HepG2 (cell line): ENCODE measurements around the gene FOXR1. TPM values are rescaled to one million over a fixed set of nuclear protein-coding genes. Genes with fewer than 3 reads are reported as not detected.

Source experiments
- ERF ChIP-seq: IDR thresholded peaks from 2 replicates; pipeline ENCODE4 v1.6.1; 2018; ENCODE audit warnings: missing biosample characterization, missing genetic modification reagents
- KAT7 ChIP-seq: IDR thresholded peaks from 2 replicates; pipeline ENCODE4 v1.6.1; 2018; ENCODE audit warnings: borderline replicate concordance, missing compliant biosample characterization
- KMT2A ChIP-seq: sonication (generic); formaldehyde crosslinking; IDR thresholded peaks from 2 replicates; pipeline ENCODE4 v1.4.0; 2020; ENCODE audit warnings: missing genetic modification reagents
- MAF1 ChIP-seq: sonication (generic); formaldehyde crosslinking; IDR thresholded peaks from 2 replicates; pipeline ENCODE4 v1.5.0; 2020; ENCODE audit warnings: missing genetic modification reagents, borderline replicate concordance
- NFATC3 ChIP-seq: sonication (generic); formaldehyde crosslinking; IDR thresholded peaks from 2 replicates; pipeline ENCODE4 v1.5.1; 2020; ENCODE audit warnings: mild to moderate bottlenecking, missing genetic modification reagents
- SETDB1 ChIP-seq: sonication (generic); formaldehyde crosslinking; IDR thresholded peaks from 2 replicates; pipeline ENCODE4 v1.5.1; 2020; ENCODE audit warnings: missing genetic modification reagents, mild to moderate bottlenecking, borderline replicate concordance
- SOX5 ChIP-seq: IDR thresholded peaks from 2 replicates; pipeline ENCODE4 v1.6.1; 2016; ENCODE audit warnings: borderline replicate concordance
- SP5 ChIP-seq: IDR thresholded peaks from 2 replicates; pipeline ENCODE4 v1.6.1; 2016; ENCODE audit warnings: low read depth, borderline replicate concordance
- TARDBP ChIP-seq: sonication (generic); formaldehyde crosslinking; IDR thresholded peaks from 2 replicates; pipeline ENCODE4 v1.8.0; 2022; ENCODE audit warnings: mild to moderate bottlenecking, missing genetic modification reagents
- YEATS4 ChIP-seq: sonication (generic); formaldehyde crosslinking; IDR thresholded peaks from 2 replicates; pipeline ENCODE4 v1.4.0; 2020; ENCODE audit warnings: missing genetic modification reagents, borderline replicate concordance
- ZNF292 ChIP-seq: sonication (generic); formaldehyde crosslinking; IDR thresholded peaks from 2 replicates; pipeline ENCODE4 v1.8.1; 2022; ENCODE audit warnings: mild to moderate bottlenecking, low read depth, missing genetic modification reagents, borderline replicate concordance
- polyA plus RNA-seq, 8 experiments: library from polyadenylated mRNA; depleted of rRNA in 3 of 8; stranded (reverse) in 7 of 8; unstranded in 1 of 8; fragments of >200 nt; fragmentation: Illumina TruSeq in 4 of 8; extraction: Trizol in 4 of 8; gene quantifications; 2 replicates each; pipeline versions ENCODE4 v1.2.1 to v1.2.3, GENCODE V29; 2011 to 2016; ENCODE audit warnings: low read depth in 4 of 8, missing spikeins in 1 of 8, mixed read lengths in 1 of 8; ENCODE audit not compliant: insufficient read depth in 1 of 8
- total RNA-seq, 5 experiments: library from RNA; depleted of rRNA; stranded (reverse); fragments of >200 nt; fragmentation: Illumina TruSeq; extraction: Trizol; gene quantifications; 2 replicates each; pipeline ENCODE4 v1.2.3, GENCODE V29; 2016; ENCODE audit warnings: low read depth in 1 of 5
- TF ChIP-seq, protein P1 (sequence below), 2 experiments: sonication (generic) in 1 of 2; formaldehyde crosslinking in 1 of 2; IDR thresholded peaks; 2 replicates each; pipeline versions ENCODE4 v1.4.0 to v1.6.1; 2016 to 2020; ENCODE audit warnings: borderline replicate concordance in 1 of 2, low read depth in 1 of 2, mild to moderate bottlenecking in 1 of 2, missing genetic modification reagents in 1 of 2
- TF ChIP-seq, protein P2 (sequence below): sonication (generic); IDR thresholded peaks from 2 replicates; pipeline ENCODE4 v1.6.1; 2016; ENCODE audit warnings: low read depth, borderline replicate concordance
- TF ChIP-seq, protein P3 (sequence below): sonication (generic); formaldehyde crosslinking; IDR thresholded peaks from 2 replicates; pipeline ENCODE4 v1.5.0; 2020; ENCODE audit warnings: mild to moderate bottlenecking, missing genetic modification reagents, borderline replicate concordance

FOXR1 gene
- total and polyA plus RNA-seq, 2 of the 13 experiments (the other 11 are each of a cell fraction or from before 2014, with no cell fraction given) = not detected

DNA sequence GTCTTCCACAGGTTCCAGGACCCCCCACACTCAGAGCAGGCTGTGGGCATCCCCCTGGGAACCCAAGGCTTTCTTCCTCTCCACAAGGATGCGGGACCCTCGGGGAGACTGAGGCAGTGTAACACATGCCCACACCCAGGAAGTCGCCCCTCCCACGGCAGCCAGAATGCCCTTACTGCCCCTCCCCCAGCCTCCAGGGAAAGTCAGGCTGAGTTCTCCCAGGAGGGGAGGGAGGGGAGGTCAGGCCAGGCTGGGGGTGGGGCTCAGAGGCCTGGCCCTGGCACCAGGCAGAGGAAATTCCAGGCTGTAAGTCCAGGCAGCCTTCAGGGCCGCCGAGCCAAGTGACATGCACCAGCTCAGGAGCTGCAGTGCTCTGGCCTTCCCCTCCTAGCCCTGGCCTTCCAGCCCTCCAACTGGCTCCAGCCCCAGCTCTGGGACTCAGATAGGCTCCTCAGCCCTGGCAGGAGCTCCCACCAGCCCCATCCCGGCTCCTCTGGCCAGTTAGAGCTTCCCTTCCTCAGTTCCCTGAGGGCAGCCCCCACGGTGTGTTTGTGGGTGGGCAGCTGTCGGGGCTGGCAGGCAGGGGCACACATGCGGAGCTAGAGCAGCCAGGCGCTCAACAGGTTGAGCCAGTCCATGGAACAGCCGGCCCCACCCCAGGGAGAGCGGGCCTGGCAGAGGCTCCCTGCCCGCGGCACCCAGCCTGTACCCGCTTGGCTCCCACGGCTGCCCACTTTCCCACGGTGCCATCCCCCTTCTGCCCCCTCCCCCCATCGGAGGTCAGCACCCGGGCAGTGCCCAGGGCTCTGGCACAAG is 49.4 kb upstream of the FOXR1 start (continued):
- TF ChIP-seq ZNF292 (CRISPR knock-in tag) = 0 out of 2 replicates have a peak, but pooled peaks have one; percentile 53
- TF ChIP-seq, protein P1, sequence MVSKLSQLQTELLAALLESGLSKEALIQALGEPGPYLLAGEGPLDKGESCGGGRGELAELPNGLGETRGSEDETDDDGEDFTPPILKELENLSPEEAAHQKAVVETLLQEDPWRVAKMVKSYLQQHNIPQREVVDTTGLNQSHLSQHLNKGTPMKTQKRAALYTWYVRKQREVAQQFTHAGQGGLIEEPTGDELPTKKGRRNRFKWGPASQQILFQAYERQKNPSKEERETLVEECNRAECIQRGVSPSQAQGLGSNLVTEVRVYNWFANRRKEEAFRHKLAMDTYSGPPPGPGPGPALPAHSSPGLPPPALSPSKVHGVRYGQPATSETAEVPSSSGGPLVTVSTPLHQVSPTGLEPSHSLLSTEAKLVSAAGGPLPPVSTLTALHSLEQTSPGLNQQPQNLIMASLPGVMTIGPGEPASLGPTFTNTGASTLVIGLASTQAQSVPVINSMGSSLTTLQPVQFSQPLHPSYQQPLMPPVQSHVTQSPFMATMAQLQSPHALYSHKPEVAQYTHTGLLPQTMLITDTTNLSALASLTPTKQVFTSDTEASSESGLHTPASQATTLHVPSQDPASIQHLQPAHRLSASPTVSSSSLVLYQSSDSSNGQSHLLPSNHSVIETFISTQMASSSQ (IDR thresholded peaks at IDR 0.05; ENCODE audit: low read depth) = 0 out of 2 replicates have a peak, but pooled peaks have one; percentile 17
- TF ChIP-seq, protein P1 (CRISPR knock-in tag; IDR thresholded peaks at IDR 0.05; ENCODE audit: borderline replicate concordance) = no peak; the same call in 1 of the 2 replicates
- TF ChIP-seq MAF1 (CRISPR knock-in tag) = peak; percentile 38; the same call in 1 of the 2 replicates
- TF ChIP-seq, protein P2, sequence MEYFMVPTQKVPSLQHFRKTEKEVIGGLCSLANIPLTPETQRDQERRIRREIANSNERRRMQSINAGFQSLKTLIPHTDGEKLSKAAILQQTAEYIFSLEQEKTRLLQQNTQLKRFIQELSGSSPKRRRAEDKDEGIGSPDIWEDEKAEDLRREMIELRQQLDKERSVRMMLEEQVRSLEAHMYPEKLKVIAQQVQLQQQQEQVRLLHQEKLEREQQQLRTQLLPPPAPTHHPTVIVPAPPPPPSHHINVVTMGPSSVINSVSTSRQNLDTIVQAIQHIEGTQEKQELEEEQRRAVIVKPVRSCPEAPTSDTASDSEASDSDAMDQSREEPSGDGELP = peak; percentile 36; the same call in 1 of the 2 replicates
- TF ChIP-seq, protein P3, sequence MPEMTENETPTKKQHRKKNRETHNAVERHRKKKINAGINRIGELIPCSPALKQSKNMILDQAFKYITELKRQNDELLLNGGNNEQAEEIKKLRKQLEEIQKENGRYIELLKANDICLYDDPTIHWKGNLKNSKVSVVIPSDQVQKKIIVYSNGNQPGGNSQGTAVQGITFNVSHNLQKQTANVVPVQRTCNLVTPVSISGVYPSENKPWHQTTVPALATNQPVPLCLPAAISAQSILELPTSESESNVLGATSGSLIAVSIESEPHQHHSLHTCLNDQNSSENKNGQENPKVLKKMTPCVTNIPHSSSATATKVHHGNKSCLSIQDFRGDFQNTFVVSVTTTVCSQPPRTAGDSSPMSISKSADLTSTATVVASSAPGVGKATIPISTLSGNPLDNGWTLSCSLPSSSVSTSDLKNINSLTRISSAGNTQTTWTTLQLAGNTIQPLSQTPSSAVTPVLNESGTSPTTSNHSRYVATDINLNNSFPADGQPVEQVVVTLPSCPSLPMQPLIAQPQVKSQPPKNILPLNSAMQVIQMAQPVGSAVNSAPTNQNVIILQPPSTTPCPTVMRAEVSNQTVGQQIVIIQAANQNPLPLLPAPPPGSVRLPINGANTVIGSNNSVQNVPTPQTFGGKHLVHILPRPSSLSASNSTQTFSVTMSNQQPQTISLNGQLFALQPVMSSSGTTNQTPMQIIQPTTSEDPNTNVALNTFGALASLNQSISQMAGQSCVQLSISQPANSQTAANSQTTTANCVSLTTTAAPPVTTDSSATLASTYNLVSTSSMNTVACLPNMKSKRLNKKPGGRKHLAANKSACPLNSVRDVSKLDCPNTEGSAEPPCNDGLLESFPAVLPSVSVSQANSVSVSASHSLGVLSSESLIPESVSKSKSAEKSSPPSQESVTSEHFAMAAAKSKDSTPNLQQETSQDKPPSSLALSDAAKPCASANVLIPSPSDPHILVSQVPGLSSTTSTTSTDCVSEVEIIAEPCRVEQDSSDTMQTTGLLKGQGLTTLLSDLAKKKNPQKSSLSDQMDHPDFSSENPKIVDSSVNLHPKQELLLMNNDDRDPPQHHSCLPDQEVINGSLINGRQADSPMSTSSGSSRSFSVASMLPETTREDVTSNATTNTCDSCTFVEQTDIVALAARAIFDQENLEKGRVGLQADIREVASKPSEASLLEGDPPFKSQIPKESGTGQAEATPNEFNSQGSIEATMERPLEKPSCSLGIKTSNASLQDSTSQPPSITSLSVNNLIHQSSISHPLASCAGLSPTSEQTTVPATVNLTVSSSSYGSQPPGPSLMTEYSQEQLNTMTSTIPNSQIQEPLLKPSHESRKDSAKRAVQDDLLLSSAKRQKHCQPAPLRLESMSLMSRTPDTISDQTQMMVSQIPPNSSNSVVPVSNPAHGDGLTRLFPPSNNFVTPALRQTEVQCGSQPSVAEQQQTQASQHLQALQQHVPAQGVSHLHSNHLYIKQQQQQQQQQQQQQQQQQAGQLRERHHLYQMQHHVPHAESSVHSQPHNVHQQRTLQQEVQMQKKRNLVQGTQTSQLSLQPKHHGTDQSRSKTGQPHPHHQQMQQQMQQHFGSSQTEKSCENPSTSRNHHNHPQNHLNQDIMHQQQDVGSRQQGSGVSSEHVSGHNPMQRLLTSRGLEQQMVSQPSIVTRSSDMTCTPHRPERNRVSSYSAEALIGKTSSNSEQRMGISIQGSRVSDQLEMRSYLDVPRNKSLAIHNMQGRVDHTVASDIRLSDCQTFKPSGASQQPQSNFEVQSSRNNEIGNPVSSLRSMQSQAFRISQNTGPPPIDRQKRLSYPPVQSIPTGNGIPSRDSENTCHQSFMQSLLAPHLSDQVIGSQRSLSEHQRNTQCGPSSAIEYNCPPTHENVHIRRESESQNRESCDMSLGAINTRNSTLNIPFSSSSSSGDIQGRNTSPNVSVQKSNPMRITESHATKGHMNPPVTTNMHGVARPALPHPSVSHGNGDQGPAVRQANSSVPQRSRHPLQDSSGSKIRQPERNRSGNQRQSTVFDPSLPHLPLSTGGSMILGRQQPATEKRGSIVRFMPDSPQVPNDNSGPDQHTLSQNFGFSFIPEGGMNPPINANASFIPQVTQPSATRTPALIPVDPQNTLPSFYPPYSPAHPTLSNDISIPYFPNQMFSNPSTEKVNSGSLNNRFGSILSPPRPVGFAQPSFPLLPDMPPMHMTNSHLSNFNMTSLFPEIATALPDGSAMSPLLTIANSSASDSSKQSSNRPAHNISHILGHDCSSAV (CRISPR knock-in tag) = no peak
- no peak for TF ChIP-seq SETDB1 (CRISPR knock-in tag)
- TF ChIP-seq SP5 (CRISPR knock-in tag) = peak; percentile 84
- TF ChIP-seq ERF (CRISPR knock-in tag) = no peak
- TF ChIP-seq KAT7 (CRISPR knock-in tag) = 0 out of 2 replicates have a peak, but pooled peaks have one; percentile 3
- peak; percentile 48; the same call in 1 of the 2 replicates for TF ChIP-seq SOX5 (CRISPR knock-in tag)
- peak; percentile 34; the same call in 1 of the 2 replicates for TF ChIP-seq TARDBP (CRISPR knock-in tag)
- no peak for TF ChIP-seq NFATC3 (CRISPR knock-in tag)
- peak; percentile 34; the same call in 1 of the 2 replicates for TF ChIP-seq YEATS4 (CRISPR knock-in tag)
- 0 out of 2 replicates have a peak, but pooled peaks have one; percentile 9 for TF ChIP-seq KMT2A
